Measurements from ENCODE around the gene RASGRF2. TPM values are rescaled to one million over a fixed set of nuclear protein-coding genes. Genes with fewer than 3 reads are reported as not detected.

RASGRF2 gene
- total RNA-seq, 1 donor from 2014 or later, result 2.5 TPM

DNA sequence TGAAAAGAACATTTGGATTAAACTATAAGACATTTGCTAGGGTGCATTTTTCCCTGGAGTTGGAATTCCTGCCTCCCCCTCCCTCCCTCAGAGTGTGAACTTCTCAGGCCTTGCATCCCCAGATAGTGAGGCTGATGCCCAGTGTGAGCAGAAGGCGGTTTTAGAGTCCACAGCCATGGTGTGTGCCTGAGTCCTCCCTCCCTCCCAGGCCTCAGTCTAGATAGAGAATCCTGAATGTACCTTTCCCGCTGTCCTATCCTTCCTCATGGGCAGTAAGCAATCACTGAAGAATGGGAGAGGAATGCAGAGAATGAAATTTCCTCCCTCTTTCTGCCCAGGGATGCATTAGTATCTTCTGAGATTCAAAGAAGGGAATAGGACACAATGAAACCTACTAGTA is 108.5 kb downstream of the RASGRF2 start:
- H3K27ac Mint-ChIP-seq (ENCODE audit: unreplicated experiment), result no peak overlapping the region
- TF ChIP-seq, protein P1, sequence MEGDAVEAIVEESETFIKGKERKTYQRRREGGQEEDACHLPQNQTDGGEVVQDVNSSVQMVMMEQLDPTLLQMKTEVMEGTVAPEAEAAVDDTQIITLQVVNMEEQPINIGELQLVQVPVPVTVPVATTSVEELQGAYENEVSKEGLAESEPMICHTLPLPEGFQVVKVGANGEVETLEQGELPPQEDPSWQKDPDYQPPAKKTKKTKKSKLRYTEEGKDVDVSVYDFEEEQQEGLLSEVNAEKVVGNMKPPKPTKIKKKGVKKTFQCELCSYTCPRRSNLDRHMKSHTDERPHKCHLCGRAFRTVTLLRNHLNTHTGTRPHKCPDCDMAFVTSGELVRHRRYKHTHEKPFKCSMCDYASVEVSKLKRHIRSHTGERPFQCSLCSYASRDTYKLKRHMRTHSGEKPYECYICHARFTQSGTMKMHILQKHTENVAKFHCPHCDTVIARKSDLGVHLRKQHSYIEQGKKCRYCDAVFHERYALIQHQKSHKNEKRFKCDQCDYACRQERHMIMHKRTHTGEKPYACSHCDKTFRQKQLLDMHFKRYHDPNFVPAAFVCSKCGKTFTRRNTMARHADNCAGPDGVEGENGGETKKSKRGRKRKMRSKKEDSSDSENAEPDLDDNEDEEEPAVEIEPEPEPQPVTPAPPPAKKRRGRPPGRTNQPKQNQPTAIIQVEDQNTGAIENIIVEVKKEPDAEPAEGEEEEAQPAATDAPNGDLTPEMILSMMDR (IDR thresholded peaks at IDR 0.05; ENCODE audit: unreplicated experiment), result no peak

DNA sequence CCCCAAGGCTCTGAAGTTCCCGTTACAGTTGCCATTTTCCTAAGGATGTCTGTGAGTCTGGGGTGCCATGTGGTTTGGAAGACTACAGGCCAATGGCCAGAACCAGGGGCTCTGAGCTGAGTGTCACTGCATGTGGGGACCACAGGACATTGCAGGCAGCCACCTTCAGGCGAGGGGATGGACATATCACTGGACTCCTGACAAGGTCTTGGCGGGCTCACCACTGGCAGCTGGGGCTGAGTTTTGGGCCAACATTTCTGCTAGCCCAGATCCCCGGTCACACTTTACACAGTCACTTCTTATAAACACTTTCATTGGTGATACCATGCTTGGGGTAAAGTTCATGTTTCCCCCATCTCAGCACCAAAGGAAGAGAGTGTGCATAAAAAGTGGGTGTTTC is 109.8 kb downstream of the RASGRF2 start:
- TF ChIP-seq, protein P1 (IDR thresholded peaks at IDR 0.05; ENCODE audit: unreplicated experiment), result no peak
- Mint-ChIP-seq H3K9me3 (ENCODE audit: unreplicated experiment) (no peaks in the 10 kb centered on the region), H3K36me3 (ENCODE audit: low read depth, unreplicated experiment) (no peaks in the 10 kb centered on the region), H3K27me3 (ENCODE audit: unreplicated experiment) (peaks cover 2% of the 10 kb centered on the region), H3K4me1 (ENCODE audit: unreplicated experiment) (peaks cover 6% of the 10 kb centered on the region), H3K27ac (ENCODE audit: unreplicated experiment) (no peak overlapping the region), H3K4me3 (ENCODE audit: unreplicated experiment) (no peak overlapping the region)
- no peak for DNase-seq (ENCODE audit: low spot score)

More for the DNA sequence above, 108.5 kb downstream of the RASGRF2 start:
- no peaks in the 10 kb centered on the region for H3K36me3 Mint-ChIP-seq (ENCODE audit: low read depth, unreplicated experiment)
- H3K4me3 Mint-ChIP-seq (ENCODE audit: unreplicated experiment), result no peak overlapping the region
- H3K9me3 Mint-ChIP-seq (ENCODE audit: unreplicated experiment), result no peaks in the 10 kb centered on the region
- peaks cover 6% of the 10 kb centered on the region for H3K4me1 Mint-ChIP-seq (ENCODE audit: unreplicated experiment)
- peaks cover 2% of the 10 kb centered on the region for H3K27me3 Mint-ChIP-seq (ENCODE audit: unreplicated experiment)
- no peak for DNase-seq (ENCODE audit: low spot score)

DNA sequence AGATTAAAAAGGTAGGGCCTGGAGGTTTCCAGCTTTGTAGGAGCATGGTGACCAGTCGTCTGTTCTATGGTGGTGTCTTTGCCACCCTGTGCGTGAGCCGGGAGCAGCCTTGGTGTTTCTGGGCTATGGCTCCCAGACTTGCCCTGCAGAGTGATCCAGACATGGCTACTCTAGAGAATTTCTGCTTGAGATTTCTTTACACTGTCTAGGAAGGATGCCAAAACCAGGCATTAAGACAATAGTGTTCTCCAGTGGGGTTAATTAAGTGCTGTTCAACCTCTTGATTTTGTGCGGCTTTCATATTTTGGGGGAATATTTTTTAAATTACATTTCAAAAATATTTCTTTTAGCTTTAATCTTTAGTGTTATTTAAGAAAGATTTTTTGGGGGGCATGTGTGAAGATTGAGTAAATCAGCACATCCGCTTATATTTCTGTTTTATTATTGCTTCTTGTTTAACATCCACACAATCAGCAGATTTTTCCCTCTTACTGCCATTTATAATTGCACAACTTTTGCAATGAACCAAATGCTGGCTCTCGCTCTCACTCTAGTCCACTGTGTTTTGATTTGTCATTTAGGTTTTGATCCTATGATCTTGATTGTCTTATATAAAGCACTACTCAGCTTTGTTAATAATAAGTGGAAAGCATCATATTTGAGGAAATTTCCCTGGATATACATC is 110.5 kb downstream of the RASGRF2 start:
- DNase-seq (ENCODE audit: low spot score), result no peak
- peaks cover 2% of the 10 kb centered on the region for H3K27me3 Mint-ChIP-seq (ENCODE audit: unreplicated experiment)
- no peaks in the 10 kb centered on the region for H3K9me3 Mint-ChIP-seq (ENCODE audit: unreplicated experiment)
- no peak overlapping the region for H3K27ac Mint-ChIP-seq (ENCODE audit: unreplicated experiment)
- no peak overlapping the region for H3K4me3 Mint-ChIP-seq (ENCODE audit: unreplicated experiment)
- TF ChIP-seq, protein P1 (IDR thresholded peaks at IDR 0.05; ENCODE audit: unreplicated experiment), result no peak
- H3K4me1 Mint-ChIP-seq (ENCODE audit: unreplicated experiment), result peaks cover 6% of the 10 kb centered on the region
- no peaks in the 10 kb centered on the region for H3K36me3 Mint-ChIP-seq (ENCODE audit: low read depth, unreplicated experiment)

DNA sequence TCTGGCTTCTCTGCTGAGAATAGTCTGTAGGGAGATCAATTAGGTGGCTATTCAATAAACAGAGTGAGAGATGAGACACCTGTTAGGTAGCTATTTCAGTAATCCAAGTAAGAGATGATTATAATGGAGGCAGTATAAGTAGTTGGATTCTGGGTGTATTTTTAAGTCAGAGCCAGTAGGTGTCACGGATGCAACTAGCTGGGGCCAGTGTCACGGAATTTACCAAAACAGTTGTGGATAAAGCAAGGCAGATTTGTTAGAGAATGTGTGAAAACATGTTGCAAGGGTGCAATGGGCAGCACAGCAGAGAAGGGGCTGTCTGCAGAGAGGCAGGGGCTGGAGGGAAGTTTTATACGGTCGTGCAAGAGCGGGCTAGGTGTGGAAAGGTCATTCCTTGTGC is 114.9 kb downstream of the RASGRF2 start:
- no peak for DNase-seq (ENCODE audit: low spot score)
- Mint-ChIP-seq H3K4me3 (ENCODE audit: unreplicated experiment) (no peak overlapping the region), H3K27me3 (ENCODE audit: unreplicated experiment) (no peaks in the 10 kb centered on the region), H3K9me3 (ENCODE audit: unreplicated experiment) (no peaks in the 10 kb centered on the region), H3K27ac (ENCODE audit: unreplicated experiment) (no peak overlapping the region), H3K36me3 (ENCODE audit: low read depth, unreplicated experiment) (no peaks in the 10 kb centered on the region), H3K4me1 (ENCODE audit: unreplicated experiment) (no peaks in the 10 kb centered on the region)
- TF ChIP-seq, protein P1 (IDR thresholded peaks at IDR 0.05; ENCODE audit: unreplicated experiment), result no peak

DNA sequence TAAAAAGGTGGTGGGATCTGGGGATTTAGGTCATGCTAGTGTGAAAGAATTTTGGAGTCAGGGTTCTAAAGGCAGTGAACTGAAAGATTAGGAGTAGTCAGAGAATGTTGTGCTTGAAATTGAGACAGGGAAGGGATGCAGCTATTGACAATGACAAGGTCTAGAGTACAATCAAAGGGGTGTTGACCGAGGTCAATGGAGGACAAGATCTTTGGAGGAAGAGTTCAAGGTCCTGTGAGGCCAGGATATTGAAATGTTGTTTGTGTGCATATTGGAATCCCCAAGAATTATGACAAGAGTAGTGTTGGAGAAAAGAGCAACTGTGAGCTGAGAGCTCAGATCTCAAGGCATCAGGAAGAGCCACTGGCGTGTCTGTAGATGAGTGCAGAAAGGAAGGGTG is 116.9 kb downstream of the RASGRF2 start:
- no peaks in the 10 kb centered on the region for H3K36me3 Mint-ChIP-seq (ENCODE audit: low read depth, unreplicated experiment)
- TF ChIP-seq, protein P1 (IDR thresholded peaks at IDR 0.05; ENCODE audit: unreplicated experiment), result no peak
- peaks cover 1% of the 10 kb centered on the region for H3K27me3 Mint-ChIP-seq (ENCODE audit: unreplicated experiment)
- H3K4me3 Mint-ChIP-seq (ENCODE audit: unreplicated experiment), result no peak overlapping the region
- no peak for DNase-seq (ENCODE audit: low spot score)
- H3K9me3 Mint-ChIP-seq (ENCODE audit: unreplicated experiment), result no peaks in the 10 kb centered on the region
- H3K4me1 Mint-ChIP-seq (ENCODE audit: unreplicated experiment), result no peaks in the 10 kb centered on the region
- H3K27ac Mint-ChIP-seq (ENCODE audit: unreplicated experiment), result no peak overlapping the region
